Measurements from ENCODE around the gene NR5A1. TPM values are rescaled to one million over a fixed set of nuclear protein-coding genes. Genes with fewer than 3 reads are reported as not detected.

NR5A1 gene
- total RNA-seq, 1 experiment from 2014 or later: 0.64 TPM

GRCh38 chr9:124507880-124508423, 753 bp upstream of the NR5A1 start (continued):
- TF ChIP-seq ZBTB33 (IDR thresholded peaks at IDR 0.05; ENCODE audit: extremely low read depth, insufficient replicate concordance, low read length): no peak
- no peak for TF ChIP-seq ELF1 (IDR thresholded peaks at IDR 0.05; ENCODE audit: borderline replicate concordance, low read depth)
- no peak for TF ChIP-seq POLR2AphosphoS5 (IDR thresholded peaks at IDR 0.05; ENCODE audit: low read depth, low read length)
- no peak for TF ChIP-seq TCF7L2 (IDR thresholded peaks at IDR 0.05; ENCODE audit: borderline replicate concordance, extremely low read depth, insufficient read depth, insufficient read length)
- no peak for TF ChIP-seq POLR2A (IDR thresholded peaks at IDR 0.05; ENCODE audit: borderline replicate concordance, extremely low read depth, insufficient read depth, insufficient read length)
- TF ChIP-seq ZFX (IDR thresholded peaks at IDR 0.05): no peak
- TF ChIP-seq CEBPB (IDR thresholded peaks at IDR 0.05; ENCODE audit: low read depth): no peak
- TF ChIP-seq EZH2 (IDR thresholded peaks at IDR 0.05): no peak

- no TSS peak for BruUV-seq (replicated peaks)
- CTCF ChIA-PET: no interaction called here
- DNase-seq (ENCODE audit: low read depth, low spot score) (no peak), ATAC-seq (no peak)
- no peaks in the 10 kb centered on the region for H3K79me2 ChIP-seq (ENCODE audit: insufficient read depth, low read length)
- H3K27ac ChIP-seq (ENCODE audit: low read depth, low read length): no peak overlapping the region
- H3K9me3 ChIP-seq (ENCODE audit: control insufficient read depth in 1 of 2, insufficient read depth in 1 of 2, low read depth in 1 of 2, low read length in 2 of 2): no peaks in the 10 kb centered on the region
- POLR2A ChIA-PET: no interaction called here
- no peak overlapping the region for H3K4me2 ChIP-seq (ENCODE audit: low read length)
- no peaks in the 10 kb centered on the region for H3K36me3 ChIP-seq (ENCODE audit: control insufficient read depth in 1 of 2, insufficient read depth in 2 of 2, low read length in 2 of 2)
- intact Hi-C loops (cut with micrococcal nuclease): no loop called here
- H3K4me3 ChIP-seq (replicated peaks in 1 of 2; ENCODE audit: low read depth in 1 of 2, low read length in 2 of 2): no peak overlapping the region
- H3K27me3 ChIP-seq (ENCODE audit: insufficient read depth, low read length): no peaks in the 10 kb centered on the region
- H3K4me1 ChIP-seq (ENCODE audit: control insufficient read depth in 1 of 2, insufficient read depth in 2 of 2, low read length in 2 of 2): no peaks in the 10 kb centered on the region
- RAD21 ChIA-PET (ENCODE audit: low non-redundant PET in 1 of 2, low total read pairs in 2 of 2, uncharacterized antibody in 2 of 2, unreplicated experiment in 2 of 2): no interaction called here
- H4K20me1 ChIP-seq (ENCODE audit: insufficient read depth): no peaks in the 10 kb centered on the region
- no peak overlapping the region for H2AFZ ChIP-seq (ENCODE audit: low read depth, low read length, poor library complexity, severe bottlenecking)
- no peak overlapping the region for H3K9ac ChIP-seq (ENCODE audit: low read length)
- H3K9me2 ChIP-seq (ENCODE audit: insufficient read depth): no peaks in the 10 kb centered on the region
- TF ChIP-seq CTCF (IDR thresholded peaks at IDR 0.05 in 2 of 3, conservative IDR thresholded peaks at IDR 0.05 in 1 of 3; ENCODE audit: borderline replicate concordance in 1 of 3, insufficient read depth in 1 of 3, low read depth in 2 of 3, low read length in 2 of 3): no peak
- no peak for TF ChIP-seq CEBPB (IDR thresholded peaks at IDR 0.05; ENCODE audit: low read depth)
- TF ChIP-seq ZFX (IDR thresholded peaks at IDR 0.05): no peak
- TF ChIP-seq SIN3A (IDR thresholded peaks at IDR 0.05; ENCODE audit: low read depth): no peak
- TF ChIP-seq REST (IDR thresholded peaks at IDR 0.05; ENCODE audit: low read depth): no peak
- no peak for TF ChIP-seq SP1 (IDR thresholded peaks at IDR 0.05; ENCODE audit: low read depth)
- no peak for TF ChIP-seq SRF (IDR thresholded peaks at IDR 0.05; ENCODE audit: low read depth)
- TF ChIP-seq POLR2A (IDR thresholded peaks at IDR 0.05; ENCODE audit: borderline replicate concordance, extremely low read depth, insufficient read depth, insufficient read length): no peak
- TF ChIP-seq ELF1 (IDR thresholded peaks at IDR 0.05; ENCODE audit: borderline replicate concordance, low read depth): no peak
- TF ChIP-seq ZNF274 (IDR thresholded peaks at IDR 0.05; ENCODE audit: low read depth, low read length): no peak
- no peak for TF ChIP-seq EZH2 (IDR thresholded peaks at IDR 0.05)
- TF ChIP-seq POLR2AphosphoS5 (IDR thresholded peaks at IDR 0.05; ENCODE audit: low read depth, low read length): no peak
- no peak for TF ChIP-seq EZH2phosphoT487 (IDR thresholded peaks at IDR 0.05; ENCODE audit: borderline replicate concordance)
- TF ChIP-seq TCF7L2 (IDR thresholded peaks at IDR 0.05; ENCODE audit: borderline replicate concordance, extremely low read depth, insufficient read depth, insufficient read length): no peak
- TF ChIP-seq EGR1 (IDR thresholded peaks at IDR 0.05; ENCODE audit: low read depth): no peak
- TF ChIP-seq YY1 (IDR thresholded peaks at IDR 0.05; ENCODE audit: extremely low read depth, insufficient replicate concordance, low read depth, low read length): no peak
These were observed 766 bp downstream of the NR5A1 start for GRCh38 chr9:124506433-124506832.

Data from HCT116 (cell line).